Fibroblast of upper back skin (primary cell): ENCODE results near the gene AQP1.
A peak's percentile ranks its signal among the peaks of the same experiment; 100 is the strongest.

Experiments used
- DNase-seq: peaks from one replicate; pipeline ENCODE4 v3.0.0-alpha.2; 2013

Gene AQP1

DNA sequence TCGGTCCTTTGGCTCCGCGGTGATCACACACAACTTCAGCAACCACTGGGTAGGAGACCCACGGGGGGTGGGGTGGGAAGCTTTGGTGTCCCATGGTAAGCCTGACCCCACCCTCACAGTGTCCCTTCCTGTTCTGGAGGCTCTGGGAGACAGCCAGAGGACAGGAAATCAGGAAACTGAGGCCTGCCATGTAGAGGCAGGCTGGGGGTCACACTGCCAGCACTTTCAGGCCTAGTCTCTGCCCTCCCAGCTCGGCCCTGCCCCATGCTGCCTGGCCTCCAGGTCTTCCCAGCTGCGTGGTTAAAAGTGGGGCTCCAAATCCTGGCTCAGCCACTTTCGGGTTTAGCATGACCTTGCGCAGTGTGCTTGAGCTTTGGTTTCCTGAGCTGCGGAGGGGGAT lies 10.9 kb downstream of the AQP1 start:
- no peak for DNase-seq

DNA sequence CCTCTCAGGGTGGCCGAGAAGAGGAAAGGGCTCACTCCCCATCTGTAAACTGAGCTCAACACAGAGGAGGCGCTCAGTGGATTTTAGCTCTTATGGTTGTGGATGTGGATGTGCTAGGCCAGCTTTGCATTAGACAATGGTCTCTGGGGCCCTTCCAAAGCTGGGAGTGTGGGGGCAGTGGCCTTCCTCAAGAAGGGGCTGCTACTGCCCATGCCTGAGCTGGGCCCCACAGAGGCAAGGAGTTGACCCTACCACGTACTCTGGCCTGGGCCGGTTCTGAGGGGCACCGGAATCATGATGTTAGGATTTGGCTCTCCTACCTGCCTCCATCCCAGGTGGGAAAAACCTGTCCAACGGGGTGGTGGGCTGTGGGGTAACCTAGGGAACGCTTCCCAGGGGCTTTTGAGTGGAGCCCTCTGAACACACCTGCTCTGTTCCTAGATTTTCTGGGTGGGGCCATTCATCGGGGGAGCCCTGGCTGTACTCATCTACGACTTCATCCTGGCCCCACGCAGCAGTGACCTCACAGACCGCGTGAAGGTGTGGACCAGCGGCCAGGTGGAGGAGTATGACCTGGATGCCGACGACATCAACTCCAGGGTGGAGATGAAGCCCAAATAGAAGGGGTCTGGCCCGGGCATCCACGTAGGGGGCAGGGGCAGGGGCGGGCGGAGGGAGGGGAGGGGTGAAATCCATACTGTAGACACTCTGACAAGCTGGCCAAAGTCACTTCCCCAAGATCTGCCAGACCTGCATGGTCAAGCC lies 11.5 kb downstream of the AQP1 start:
- DNase-seq = no peak

DNA sequence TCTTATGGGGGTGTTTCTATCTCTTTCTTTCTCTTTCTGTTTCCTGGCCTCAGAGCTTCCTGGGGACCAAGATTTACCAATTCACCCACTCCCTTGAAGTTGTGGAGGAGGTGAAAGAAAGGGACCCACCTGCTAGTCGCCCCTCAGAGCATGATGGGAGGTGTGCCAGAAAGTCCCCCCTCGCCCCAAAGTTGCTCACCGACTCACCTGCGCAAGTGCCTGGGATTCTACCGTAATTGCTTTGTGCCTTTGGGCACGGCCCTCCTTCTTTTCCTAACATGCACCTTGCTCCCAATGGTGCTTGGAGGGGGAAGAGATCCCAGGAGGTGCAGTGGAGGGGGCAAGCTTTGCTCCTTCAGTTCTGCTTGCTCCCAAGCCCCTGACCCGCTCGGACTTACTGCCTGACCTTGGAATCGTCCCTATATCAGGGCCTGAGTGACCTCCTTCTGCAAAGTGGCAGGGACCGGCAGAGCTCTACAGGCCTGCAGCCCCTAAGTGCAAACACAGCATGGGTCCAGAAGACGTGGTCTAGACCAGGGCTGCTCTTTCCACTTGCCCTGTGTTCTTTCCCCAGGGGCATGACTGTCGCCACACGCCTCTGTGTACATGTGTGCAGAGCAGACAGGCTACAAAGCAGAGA lies 12.2 kb downstream of the AQP1 start:
- DNase-seq = no peak

DNA sequence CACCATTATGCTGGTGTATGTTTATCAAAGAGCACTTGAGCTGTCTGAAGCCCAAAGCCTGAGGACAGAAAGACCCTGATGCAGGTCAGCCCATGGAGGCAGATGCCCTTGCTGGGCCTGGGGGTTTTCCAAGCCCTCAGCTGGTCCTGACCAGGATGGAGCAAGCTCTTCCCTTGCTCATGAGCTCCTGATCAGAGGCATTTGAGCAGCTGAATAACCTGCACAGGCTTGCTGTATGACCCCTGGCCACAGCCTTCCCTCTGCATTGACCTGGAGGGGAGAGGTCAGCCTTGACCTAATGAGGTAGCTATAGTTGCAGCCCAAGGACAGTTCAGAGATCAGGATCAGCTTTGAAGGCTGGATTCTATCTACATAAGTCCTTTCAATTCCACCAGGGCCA lies 13.0 kb downstream of the AQP1 start:
- DNase-seq = no peak

DNA sequence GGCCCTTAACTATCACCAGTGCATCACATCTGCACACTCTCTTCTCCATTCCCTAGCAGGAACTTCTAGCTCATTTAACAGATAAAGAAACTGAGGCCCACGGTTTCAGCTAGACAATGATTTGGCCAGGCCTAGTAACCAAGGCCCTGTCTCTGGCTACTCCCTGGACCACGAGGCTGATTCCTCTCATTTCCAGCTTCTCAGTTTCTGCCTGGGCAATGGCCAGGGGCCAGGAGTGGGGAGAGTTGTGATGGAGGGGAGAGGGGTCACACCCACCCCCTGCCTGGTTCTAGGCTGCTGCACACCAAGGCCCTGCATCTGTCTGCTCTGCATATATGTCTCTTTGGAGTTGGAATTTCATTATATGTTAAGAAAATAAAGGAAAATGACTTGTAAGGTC lies 13.5 kb downstream of the AQP1 start:
- DNase-seq = no peak

DNA sequence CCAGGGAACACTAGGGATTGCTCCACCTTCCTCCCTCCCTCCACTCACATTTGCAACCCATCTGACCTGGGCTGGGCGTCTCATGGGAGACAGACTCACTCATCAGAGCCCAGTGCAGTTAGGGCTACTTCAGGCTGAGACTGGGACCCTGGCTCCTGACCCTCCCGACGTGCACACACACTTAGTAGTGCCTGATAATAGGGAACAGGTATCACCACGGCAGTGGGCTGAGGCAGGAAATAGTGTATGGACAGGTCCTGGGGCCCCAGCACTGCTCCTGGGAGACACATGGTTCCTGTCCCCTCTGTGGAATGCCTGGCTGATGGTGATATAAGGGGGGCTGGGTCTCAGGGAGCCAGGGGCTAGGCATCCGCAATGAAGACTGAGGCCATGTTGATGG lies 14.3 kb downstream of the AQP1 start:
- no peak for DNase-seq

GRCh38 chr7:30926313-30926712 lies 14.7 kb downstream of the AQP1 start:
- DNase-seq = no peak

DNA sequence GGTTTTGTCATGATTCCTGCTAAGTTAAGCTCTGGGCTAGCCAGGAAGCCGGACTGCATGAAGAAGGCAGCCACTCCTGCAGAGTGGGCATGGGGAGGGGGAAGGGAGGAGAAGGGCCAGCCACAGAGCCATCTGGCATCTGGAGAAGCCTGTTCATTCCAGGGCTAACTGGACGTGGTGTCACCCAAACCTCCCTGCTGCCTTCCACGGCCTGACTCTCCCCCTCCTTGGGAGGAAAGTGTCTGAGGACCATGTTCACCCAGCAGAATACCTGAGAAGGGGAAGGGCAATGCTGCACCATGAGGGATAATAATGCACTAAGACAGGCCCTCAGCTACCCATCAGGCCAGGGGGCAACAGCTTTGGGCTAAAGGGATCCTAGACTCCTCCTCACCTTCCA lies 15.4 kb downstream of the AQP1 start:
- no peak for DNase-seq

DNA sequence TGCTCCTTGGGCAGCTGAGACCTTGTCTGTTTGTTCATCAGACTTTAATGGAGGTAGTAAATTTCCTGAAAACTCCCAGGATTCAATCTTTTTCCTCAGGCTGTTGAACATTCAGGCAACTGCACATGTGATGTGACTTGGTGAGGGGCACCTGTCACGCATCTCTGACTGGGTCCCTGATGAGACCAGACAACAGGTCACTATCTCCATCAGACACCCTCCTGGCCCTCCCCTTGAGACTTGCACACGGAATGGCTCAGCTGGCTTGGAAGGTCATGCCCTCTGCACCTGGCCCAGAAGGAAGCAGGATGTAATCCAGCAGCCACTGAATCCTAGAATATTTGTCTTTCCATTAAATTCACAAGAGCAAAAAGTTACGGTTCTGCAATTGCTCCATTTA lies 15.9 kb downstream of the AQP1 start:
- no peak for DNase-seq

- DNase-seq = no peak
Observed at GRCh38 chr7:30928254-30928872, 16.7 kb downstream of the AQP1 start.

GRCh38 chr7:30929686-30930085 lies 18.0 kb downstream of the AQP1 start:
- DNase-seq = no peak

DNA sequence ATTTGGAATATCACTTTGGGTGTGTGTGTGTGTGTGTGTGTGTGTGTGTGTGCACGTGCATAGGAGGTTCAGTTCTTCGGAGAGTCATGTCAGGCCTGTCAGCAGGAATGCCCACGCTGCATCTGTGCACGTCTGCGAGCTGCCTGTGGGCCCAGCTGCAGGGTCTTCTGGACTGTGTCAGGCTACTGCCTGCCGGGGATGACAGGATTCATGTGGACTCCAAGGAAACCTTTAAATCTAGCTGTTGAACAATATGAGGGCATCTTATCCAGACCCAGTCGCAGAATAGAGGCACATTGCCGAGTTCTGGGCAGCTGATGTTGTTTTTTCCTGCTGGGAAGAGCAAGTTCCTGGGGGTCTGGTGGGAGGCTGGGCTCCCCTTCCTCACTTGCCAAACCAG lies 19.0 kb downstream of the AQP1 start:
- no peak for DNase-seq

DNA sequence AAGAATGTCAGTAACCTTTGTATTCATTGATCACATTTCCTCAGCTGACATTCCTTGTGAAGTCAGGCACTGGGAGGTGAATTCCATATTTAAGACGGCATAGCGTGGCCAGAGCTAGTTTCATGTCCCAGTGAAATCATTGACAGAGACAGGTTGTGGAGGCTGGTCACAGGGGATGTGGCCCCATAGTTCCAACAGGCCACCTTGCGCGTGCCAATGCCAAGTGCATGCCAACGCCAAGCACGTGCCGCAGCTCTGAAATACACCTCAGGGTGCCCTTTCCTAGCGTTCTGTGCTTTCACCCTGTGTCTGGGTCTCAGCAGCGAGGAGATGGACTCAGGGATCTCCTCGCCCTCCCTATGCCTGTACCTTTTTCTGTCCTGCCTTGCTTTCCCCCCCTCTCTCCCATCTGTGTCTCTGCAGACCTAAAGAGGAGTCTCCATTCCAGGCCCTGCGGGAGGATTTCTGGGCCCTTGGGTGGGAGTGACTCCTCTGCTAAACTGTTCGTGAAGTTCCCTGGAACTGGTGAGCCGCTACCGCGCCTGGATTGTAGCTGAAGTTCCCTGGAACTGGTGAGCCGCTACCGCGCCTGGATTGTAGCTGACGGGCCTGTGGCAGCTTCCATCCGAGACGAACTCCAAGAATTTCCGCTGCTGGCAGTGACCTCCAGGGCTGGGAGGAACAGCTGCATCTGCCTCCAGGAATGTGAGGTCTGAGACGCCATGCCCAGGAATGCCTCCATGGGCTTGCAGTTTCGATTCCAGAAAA lies 19.7 kb downstream of the AQP1 start:
- DNase-seq = peak; percentile 70

DNA sequence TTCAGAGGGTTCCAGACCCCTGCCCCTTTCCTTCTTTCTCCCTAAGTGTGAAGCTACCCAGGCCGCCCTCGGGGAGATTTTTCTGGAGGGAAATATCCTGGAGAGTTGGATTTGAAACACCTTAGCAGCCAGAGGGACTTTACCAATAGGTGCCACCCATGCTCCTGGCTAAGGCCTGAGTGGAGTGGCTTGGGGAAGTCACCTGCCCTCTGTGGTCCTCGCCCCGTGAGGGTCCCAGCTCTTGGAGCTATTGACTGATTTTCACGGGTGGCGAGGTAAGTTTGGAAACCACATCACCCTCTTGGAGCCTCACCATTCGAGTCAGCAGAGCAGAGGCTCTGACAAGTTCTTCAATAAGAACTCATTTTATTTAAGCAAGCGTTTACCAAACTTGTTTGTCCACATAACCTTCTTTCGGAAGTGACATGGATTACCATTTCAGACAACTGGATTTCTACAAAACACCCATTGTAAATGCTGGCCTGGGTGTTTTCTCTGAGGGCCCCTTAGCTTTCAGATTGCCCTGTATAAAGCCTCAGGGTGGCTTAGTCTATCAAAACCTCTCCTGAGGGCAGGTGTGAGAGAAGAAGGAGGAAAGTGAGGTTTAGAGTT lies 20.4 kb downstream of the AQP1 start:
- no peak for DNase-seq

DNA sequence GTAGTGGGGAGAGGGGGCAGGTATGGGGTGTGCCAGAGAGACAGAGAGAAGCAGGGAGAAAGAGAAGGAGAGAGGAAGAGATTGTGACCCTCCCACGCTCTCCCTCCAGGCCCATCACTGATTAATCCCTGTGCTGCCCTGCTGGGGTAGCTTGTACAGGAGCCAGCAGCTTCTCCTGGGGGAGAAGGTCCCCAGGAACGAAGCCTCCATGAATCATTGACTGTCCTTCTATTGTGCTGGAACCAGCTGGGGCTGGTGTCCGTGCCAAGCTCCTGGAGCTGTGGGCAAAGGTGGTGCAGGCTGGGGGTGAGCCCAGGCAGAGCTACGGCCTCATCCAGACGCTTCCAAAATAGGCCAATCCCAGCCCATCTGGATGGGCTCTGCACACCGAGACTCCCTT lies 20.9 kb downstream of the AQP1 start:
- DNase-seq = no peak

DNA sequence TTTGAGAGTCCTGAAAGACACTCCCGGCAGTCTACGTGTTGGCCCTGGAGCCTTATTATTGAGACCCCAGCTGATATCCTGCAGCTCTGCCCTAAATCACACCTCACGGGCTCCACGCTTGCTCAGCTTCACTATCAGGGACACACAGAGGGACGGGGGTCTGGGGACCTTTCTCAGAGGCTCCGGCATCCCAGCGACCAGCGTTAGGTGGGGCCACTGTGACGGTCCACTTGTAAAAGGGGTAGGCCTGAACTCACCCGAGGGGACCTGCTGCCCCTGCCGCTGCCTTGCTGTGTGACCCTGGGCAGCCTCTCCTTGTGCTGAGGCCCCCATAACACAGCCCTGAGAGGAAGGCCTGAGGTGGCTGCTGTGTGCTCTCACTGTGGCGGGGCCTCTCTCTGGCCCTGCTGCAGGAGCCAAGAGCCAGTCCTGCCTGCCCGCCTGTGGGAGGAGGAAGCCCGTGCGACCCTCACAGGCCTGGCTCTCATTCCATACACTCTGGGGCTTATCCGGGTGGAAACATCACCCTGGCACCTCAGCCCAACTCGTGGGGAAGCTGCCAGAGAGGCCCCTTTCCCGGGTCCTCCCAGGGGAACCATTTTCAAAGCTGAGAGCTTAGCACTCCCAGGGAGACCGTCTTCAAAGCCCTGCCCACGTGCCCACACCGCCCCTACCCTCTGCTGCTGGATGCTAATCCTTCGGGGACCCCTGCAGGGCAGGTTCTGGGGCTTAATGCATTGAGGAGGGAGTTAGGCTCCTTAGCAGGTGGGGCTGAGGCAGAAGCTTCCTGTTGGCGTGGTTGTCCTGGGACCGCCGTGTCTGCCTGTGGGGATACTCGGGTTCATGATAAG lies 21.7 kb downstream of the AQP1 start:
- no peak for DNase-seq

- DNase-seq = no peak
Observed at GRCh38 chr7:30934225-30934624, 22.6 kb downstream of the AQP1 start.

DNA sequence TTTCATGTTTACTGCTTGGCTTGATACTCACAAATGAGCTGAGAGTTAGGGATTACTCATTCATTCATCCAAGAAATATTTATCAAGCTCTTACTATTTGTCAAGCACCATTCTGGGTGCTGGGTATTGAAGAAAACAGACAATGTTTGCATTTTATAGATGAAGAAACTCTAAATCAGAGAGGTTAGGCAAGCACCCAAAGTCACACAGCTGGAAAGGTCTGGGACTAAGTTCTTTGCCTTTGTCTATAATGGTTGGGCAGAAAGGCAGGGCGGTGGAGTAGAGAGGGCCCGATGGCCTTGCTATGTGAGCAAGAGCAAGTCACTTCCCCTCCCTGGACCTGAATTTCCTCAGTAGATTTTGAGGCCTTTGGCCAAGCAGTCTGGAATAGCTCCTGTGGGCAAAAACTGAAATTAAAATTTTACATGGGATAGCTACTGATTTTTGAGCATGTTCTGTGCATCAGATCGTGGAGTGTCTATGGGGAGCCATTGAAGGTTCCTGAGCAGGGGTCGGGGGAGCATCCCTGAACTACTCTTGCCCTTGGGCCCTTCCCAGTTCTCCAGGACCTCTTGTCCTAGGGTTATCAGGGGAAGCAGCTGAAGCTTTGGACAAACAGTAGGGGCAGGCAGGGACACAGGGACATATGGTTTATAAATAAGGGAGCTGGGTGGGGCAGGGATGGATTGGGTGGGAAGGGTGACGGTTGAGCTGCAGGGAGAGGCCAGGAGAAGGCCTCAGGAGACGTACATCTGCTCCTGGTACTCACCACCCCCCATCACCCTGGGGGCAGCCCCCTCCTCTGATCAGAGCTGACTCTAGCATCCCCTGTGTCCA lies 23.3 kb downstream of the AQP1 start:
- no peak for DNase-seq

GRCh38 chr7:30935569-30935877 lies 23.9 kb downstream of the AQP1 start:
- DNase-seq = no peak

DNA sequence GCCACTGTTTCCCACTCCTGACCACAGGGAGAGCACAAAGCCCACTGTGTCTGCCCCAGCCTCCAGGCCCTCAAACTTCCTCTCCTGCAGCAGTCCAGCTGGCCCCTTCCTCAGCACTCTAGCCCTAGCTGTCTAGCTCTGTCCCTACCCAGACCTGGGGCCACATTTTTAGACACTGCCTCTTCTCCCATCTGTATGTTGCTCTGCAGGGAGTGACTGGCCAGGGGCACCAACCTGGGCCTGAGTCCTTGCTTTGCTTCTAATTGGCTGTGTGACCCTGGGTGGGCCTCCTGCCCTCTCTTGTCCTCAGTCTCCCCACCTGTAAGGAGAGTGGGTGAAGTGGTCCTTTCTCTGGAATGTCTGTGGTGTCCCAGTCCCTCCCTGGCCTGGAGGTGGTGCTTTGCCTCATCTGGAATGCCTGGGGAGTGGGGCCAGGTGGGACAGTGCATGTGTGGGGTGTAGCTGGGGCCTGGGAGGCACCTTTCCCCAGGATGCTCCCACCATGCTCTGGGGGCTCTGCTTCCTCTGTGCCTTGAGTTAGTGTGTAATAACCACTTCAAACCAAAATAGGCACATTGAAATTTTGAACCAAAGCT lies 25.1 kb downstream of the AQP1 start:
- no peak for DNase-seq

- no peak for DNase-seq
Observed at GRCh38 chr7:30937416-30937815, 25.8 kb downstream of the AQP1 start.
